Thoracic aorta (tissue), 2 donors: ENCODE data around the gene CTSE. TPM values are rescaled to one million over a fixed set of nuclear protein-coding genes. Genes with fewer than 3 reads are reported as not detected.

ENCODE experiments used
- ATAC-seq: fragments of 150-250 bp; one replicate; pipeline ENCODE4 v1.8.0; 2017; ENCODE audit warnings: low read depth; ENCODE audit not compliant: insufficient number of reproducible peaks, low FRiP score
- DNase-seq: peaks from one replicate; pipeline ENCODE4 v3.0.0-alpha.2; 2020; ENCODE audit warnings: low spot score
- H3K27ac ChIP-seq, 2 donors: fragments of 200-600 bp; sonication (generic); 1 replicate in 1 of 2; 2 replicates in 1 of 2; pipeline ENCODE4 v1.5.1; 2016; ENCODE audit warnings: mild to moderate bottlenecking in 2 of 2, moderate library complexity in 2 of 2
- H3K27me3 ChIP-seq: fragments of 200-600 bp; sonication (generic); replicated peaks from 2 replicates; pipeline ENCODE4 v1.6.0; 2016; ENCODE audit warnings: mild to moderate bottlenecking; ENCODE audit not compliant: insufficient read depth
- H3K36me3 ChIP-seq: fragments of 200-600 bp; sonication (generic); one replicate; pipeline ENCODE4 v1.5.1; 2016
- H3K4me1 ChIP-seq, 2 donors: fragments of 200-600 bp; sonication (generic); 1 replicate in 1 of 2; 2 replicates in 1 of 2; pipeline versions ENCODE4 v1.5.1 to v1.6.0; 2016; ENCODE audit warnings: low read depth in 2 of 2, mild to moderate bottlenecking in 1 of 2; ENCODE audit not compliant: control insufficient read depth in 1 of 2
- H3K4me3 ChIP-seq: fragments of 200-600 bp; sonication (generic); 2 replicates; pipeline ENCODE4 v1.5.1; 2016; ENCODE audit warnings: mild to moderate bottlenecking
- H3K9me3 ChIP-seq: fragments of 200-600 bp; sonication (generic); 2 replicates; pipeline ENCODE4 v1.5.1; 2016
- total RNA-seq, 2 donors: library from RNA; depleted of rRNA; stranded (reverse); fragments of >200 nt; gene quantifications; one replicate each; pipeline versions ENCODE4 v1.1.0 to v1.2.3, GENCODE V29; 2016
- TF ChIP-seq, protein P1 (sequence below): fragments of 200-600 bp; sonication (generic); IDR thresholded peaks from one replicate; pipeline ENCODE4 v1.5.1; 2019; ENCODE audit warnings: antibody characterized with exemption

CTSE gene
- total RNA-seq, 2 donors from 2014 or later = 22.2 TPM; not detected in 1

GRCh38 chr1:206010060-206010459 is 13.6 kb downstream of the CTSE start:
- Histone ChIP-seq H3K4me3 (no peak overlapping the region), H3K27me3 (no peaks in the 10 kb centered on the region), H3K4me1 (no peaks in the 10 kb centered on the region), H3K27ac (no peak overlapping the region), H3K9me3 (no peaks in the 10 kb centered on the region), H3K36me3 (no peaks in the 10 kb centered on the region)
- ATAC-seq = no peak
- DNase-seq = no peak
- TF ChIP-seq, protein P1, sequence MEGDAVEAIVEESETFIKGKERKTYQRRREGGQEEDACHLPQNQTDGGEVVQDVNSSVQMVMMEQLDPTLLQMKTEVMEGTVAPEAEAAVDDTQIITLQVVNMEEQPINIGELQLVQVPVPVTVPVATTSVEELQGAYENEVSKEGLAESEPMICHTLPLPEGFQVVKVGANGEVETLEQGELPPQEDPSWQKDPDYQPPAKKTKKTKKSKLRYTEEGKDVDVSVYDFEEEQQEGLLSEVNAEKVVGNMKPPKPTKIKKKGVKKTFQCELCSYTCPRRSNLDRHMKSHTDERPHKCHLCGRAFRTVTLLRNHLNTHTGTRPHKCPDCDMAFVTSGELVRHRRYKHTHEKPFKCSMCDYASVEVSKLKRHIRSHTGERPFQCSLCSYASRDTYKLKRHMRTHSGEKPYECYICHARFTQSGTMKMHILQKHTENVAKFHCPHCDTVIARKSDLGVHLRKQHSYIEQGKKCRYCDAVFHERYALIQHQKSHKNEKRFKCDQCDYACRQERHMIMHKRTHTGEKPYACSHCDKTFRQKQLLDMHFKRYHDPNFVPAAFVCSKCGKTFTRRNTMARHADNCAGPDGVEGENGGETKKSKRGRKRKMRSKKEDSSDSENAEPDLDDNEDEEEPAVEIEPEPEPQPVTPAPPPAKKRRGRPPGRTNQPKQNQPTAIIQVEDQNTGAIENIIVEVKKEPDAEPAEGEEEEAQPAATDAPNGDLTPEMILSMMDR = no peak

DNA sequence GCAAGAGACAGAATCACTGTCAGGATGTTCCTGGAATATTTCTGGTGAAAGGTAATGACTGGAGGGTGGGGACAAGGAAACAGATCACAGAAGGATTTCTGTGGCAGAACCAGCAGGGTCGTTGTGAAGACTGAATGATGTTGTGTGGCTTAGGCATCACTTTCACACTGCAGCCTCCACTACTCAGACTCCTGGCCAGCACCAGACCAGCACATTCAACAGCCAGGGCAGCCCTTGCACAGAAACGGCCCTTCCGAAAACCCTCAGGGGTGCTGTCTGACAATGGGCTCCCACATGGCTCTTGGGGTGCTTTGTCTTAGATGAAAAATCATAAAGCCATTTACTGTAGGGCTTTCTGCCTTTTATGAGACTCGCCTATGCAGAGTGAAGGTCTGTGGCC is 16.7 kb downstream of the CTSE start:
- Histone ChIP-seq H3K4me1 (peaks cover 4 to 22% of the 10 kb centered on the region in 2 donors), H3K4me3 (no peak overlapping the region), H3K36me3 (no peaks in the 10 kb centered on the region), H3K9me3 (no peaks in the 10 kb centered on the region), H3K27me3 (no peaks in the 10 kb centered on the region), H3K27ac (no peak overlapping the region)
- DNase-seq = no peak
- TF ChIP-seq, protein P1 = no peak
- ATAC-seq = no peak

- Histone ChIP-seq H3K27me3 (no peaks in the 10 kb centered on the region), H3K27ac (no peak overlapping the region), H3K9me3 (no peaks in the 10 kb centered on the region), H3K36me3 (no peaks in the 10 kb centered on the region), H3K4me3 (no peak overlapping the region), H3K4me1 (peaks cover 10 to 30% of the 10 kb centered on the region in 2 donors)
- TF ChIP-seq, protein P1 = no peak
- ATAC-seq = no peak
- DNase-seq = no peak
Observed at GRCh38 chr1:206005778-206006180, 17.9 kb downstream of the CTSE start.

GRCh38 chr1:206005234-206005633 is 18.5 kb downstream of the CTSE start:
- ATAC-seq = no peak
- DNase-seq = no peak
- Histone ChIP-seq H3K4me3 (no peak overlapping the region), H3K9me3 (no peaks in the 10 kb centered on the region), H3K36me3 (no peaks in the 10 kb centered on the region), H3K27ac (no peak overlapping the region), H3K27me3 (no peaks in the 10 kb centered on the region), H3K4me1 (peaks cover 10 to 33% of the 10 kb centered on the region in 2 donors)
- TF ChIP-seq, protein P1 = no peak

GRCh38 chr1:206004826-206005225 is 18.9 kb downstream of the CTSE start:
- Histone ChIP-seq H3K4me1 (peaks cover 10 to 33% of the 10 kb centered on the region in 2 donors), H3K4me3 (no peak overlapping the region), H3K27me3 (no peaks in the 10 kb centered on the region), H3K36me3 (no peaks in the 10 kb centered on the region), H3K9me3 (no peaks in the 10 kb centered on the region), H3K27ac (no peak overlapping the region)
- DNase-seq = no peak
- no peak for ATAC-seq
- TF ChIP-seq, protein P1 = no peak
